Astrocyte (in vitro differentiated cells and primary cell): ENCODE results near the gene PRKD2.

Source experiments
- CTCF ChIP-seq: IDR thresholded peaks from 2 replicates; pipeline ENCODE4 v1.5.1; 2011; ENCODE audit warnings: low read depth, mild to moderate bottlenecking, inconsistent platforms, low read length, moderate library complexity; ENCODE audit not compliant: insufficient read depth
- EZH2 ChIP-seq: IDR thresholded peaks from 2 replicates; pipeline ENCODE4 v1.6.1; 2012; ENCODE audit warnings: mild to moderate bottlenecking, low read length, inconsistent platforms; ENCODE audit not compliant: insufficient read depth

- no peak for TF ChIP-seq CTCF
- TF ChIP-seq EZH2: no peak
Observed at GRCh38 chr19:46674416-46675178, 42.3 kb downstream of the PRKD2 start.
